Measurements from ENCODE around the gene WDR90. TPM values are rescaled to one million over a fixed set of nuclear protein-coding genes. Genes with fewer than 3 reads are reported as not detected.

Gene WDR90
- total and polyA plus RNA-seq, 2 experiments from 2014 or later, result 8.2 to 16.5 TPM

GRCh38 chr16:633336-634050, 15.7 kb upstream of the WDR90 start:
- DNase-seq, result no peak
- WGBS, 2 experiments (ENCODE audit: low coverage in 1 of 2, low lambda C conversion rate in 2 of 2, missing lambda C conversion rate in 2 of 2), result 97% methylated on average over 68 to 69 of the region's 74 CpGs
- 0 out of 2 replicates have a peak, but pooled peaks cover 6% of the 10 kb centered on the region for H3K4me1 ChIP-seq (ENCODE audit: insufficient read depth)
- no peaks in the 10 kb centered on the region for H3K9me2 ChIP-seq (ENCODE audit: insufficient read depth)
- TF ChIP-seq EZH2 (IDR thresholded peaks at IDR 0.05; ENCODE audit: insufficient read depth, poor library complexity, severe bottlenecking) (no peak), EZH2phosphoT487 (IDR thresholded peaks at IDR 0.05; ENCODE audit: insufficient read depth, low read depth) (no peak)
- H4K20me1 ChIP-seq (ENCODE audit: insufficient read depth), result no peaks in the 10 kb centered on the region
- H3K4me2 ChIP-seq (ENCODE audit: unreplicated experiment), result no peak overlapping the region
- no peak overlapping the region for H3K4me3 ChIP-seq
- no peak overlapping the region for H3K9ac ChIP-seq
- H3K36me3 ChIP-seq (ENCODE audit: low read depth), result no peaks in the 10 kb centered on the region
- H2AFZ ChIP-seq, result no peak overlapping the region
- H3K27ac ChIP-seq, result no peak overlapping the region
- no peaks in the 10 kb centered on the region for H3F3A ChIP-seq (ENCODE audit: insufficient read depth)
- H3K9me3 ChIP-seq (ENCODE audit: low read depth), result no peaks in the 10 kb centered on the region
- H3K79me2 ChIP-seq (ENCODE audit: insufficient read depth), result peaks cover 14% of the 10 kb centered on the region
- no peaks in the 10 kb centered on the region for H3K27me3 ChIP-seq (replicated peaks; ENCODE audit: insufficient read depth)
- in situ Hi-C loops (cut with MboI), result no loop called here

- 92 to 95% methylated on average over 19 to 22 of the region's 22 CpGs for WGBS, 2 experiments (ENCODE audit: low coverage in 1 of 2, low lambda C conversion rate in 2 of 2, missing lambda C conversion rate in 2 of 2)
- DNase-seq, result no peak
- Histone ChIP-seq H3K79me2 (ENCODE audit: insufficient read depth) (peaks cover 14% of the 10 kb centered on the region), H3K4me1 (ENCODE audit: insufficient read depth) (0 out of 2 replicates have a peak, but pooled peaks cover 6% of the 10 kb centered on the region), H3K9ac (no peak overlapping the region), H3K27ac (no peak overlapping the region), H2AFZ (no peak overlapping the region), H3F3A (ENCODE audit: insufficient read depth) (peaks cover 4% of the 10 kb centered on the region), H3K36me3 (ENCODE audit: low read depth) (no peaks in the 10 kb centered on the region), H3K4me2 (ENCODE audit: unreplicated experiment) (no peak overlapping the region), H3K9me3 (ENCODE audit: low read depth) (no peaks in the 10 kb centered on the region), H3K9me2 (ENCODE audit: insufficient read depth) (no peaks in the 10 kb centered on the region), H3K4me3 (no peak overlapping the region), H3K27me3 (replicated peaks; ENCODE audit: insufficient read depth) (no peaks in the 10 kb centered on the region), H4K20me1 (ENCODE audit: insufficient read depth) (no peaks in the 10 kb centered on the region)
- TF ChIP-seq EZH2 (IDR thresholded peaks at IDR 0.05; ENCODE audit: insufficient read depth, poor library complexity, severe bottlenecking), result no peak
- TF ChIP-seq EZH2phosphoT487 (IDR thresholded peaks at IDR 0.05; ENCODE audit: insufficient read depth, low read depth), result no peak
- in situ Hi-C loops (cut with MboI), result no loop called here
Observed at GRCh38 chr16:634051-634670, 15.0 kb upstream of the WDR90 start.

GRCh38 chr16:634996-635395, 14.2 kb upstream of the WDR90 start:
- Histone ChIP-seq H3K27me3 (replicated peaks; ENCODE audit: insufficient read depth) (no peaks in the 10 kb centered on the region), H3K9ac (peak overlapping the region; percentile 80)

GRCh38 chr16:635573-636205, 13.5 kb upstream of the WDR90 start:
- no peaks in the 10 kb centered on the region for H3K9me2 ChIP-seq (ENCODE audit: insufficient read depth)
- TF ChIP-seq EZH2 (IDR thresholded peaks at IDR 0.05; ENCODE audit: insufficient read depth, poor library complexity, severe bottlenecking) (no peak), EZH2phosphoT487 (IDR thresholded peaks at IDR 0.05; ENCODE audit: insufficient read depth, low read depth) (no peak)
- peak overlapping the region; percentile 80 for H3K9ac ChIP-seq
- peak overlapping the region; percentile 85 for H3K27ac ChIP-seq
- H3K4me2 ChIP-seq (ENCODE audit: unreplicated experiment), result peak overlapping the region; percentile 87
- peaks cover 9% of the 10 kb centered on the region for H3F3A ChIP-seq (ENCODE audit: insufficient read depth)
- no peaks in the 10 kb centered on the region for H4K20me1 ChIP-seq (ENCODE audit: insufficient read depth)
- peak overlapping the region; percentile 56 for H2AFZ ChIP-seq
- WGBS, 2 experiments (ENCODE audit: low coverage in 1 of 2, low lambda C conversion rate in 2 of 2, missing lambda C conversion rate in 2 of 2), result 1 to 3% methylated on average over 35 to 39 of the region's 55 CpGs
- peak; percentile 43 for DNase-seq
- no peaks in the 10 kb centered on the region for H3K36me3 ChIP-seq (ENCODE audit: low read depth)
- H3K4me3 ChIP-seq, result peak overlapping the region; percentile 90
- in situ Hi-C loops (cut with MboI), result no loop called here
- no peaks in the 10 kb centered on the region for H3K9me3 ChIP-seq (ENCODE audit: low read depth)
- H3K4me1 ChIP-seq (ENCODE audit: insufficient read depth), result 0 out of 2 replicates have a peak, but pooled peaks cover 6% of the 10 kb centered on the region
- H3K27me3 ChIP-seq (replicated peaks; ENCODE audit: insufficient read depth), result no peaks in the 10 kb centered on the region
- peaks cover 14% of the 10 kb centered on the region for H3K79me2 ChIP-seq (ENCODE audit: insufficient read depth)

More at GRCh38 chr16:634996-635395, 14.2 kb upstream of the WDR90 start:
- Histone ChIP-seq H3F3A (ENCODE audit: insufficient read depth) (peaks cover 9% of the 10 kb centered on the region), H3K4me1 (ENCODE audit: insufficient read depth) (0 out of 2 replicates have a peak, but pooled peaks cover 6% of the 10 kb centered on the region), H3K9me3 (ENCODE audit: low read depth) (no peaks in the 10 kb centered on the region), H2AFZ (no peak overlapping the region), H3K4me3 (peak overlapping the region; percentile 90), H3K27ac (no peak overlapping the region), H4K20me1 (ENCODE audit: insufficient read depth) (no peaks in the 10 kb centered on the region), H3K79me2 (ENCODE audit: insufficient read depth) (peaks cover 14% of the 10 kb centered on the region), H3K4me2 (ENCODE audit: unreplicated experiment) (peak overlapping the region; percentile 87), H3K9me2 (ENCODE audit: insufficient read depth) (no peaks in the 10 kb centered on the region), H3K36me3 (ENCODE audit: low read depth) (no peaks in the 10 kb centered on the region)
- WGBS, 2 experiments (ENCODE audit: low coverage in 1 of 2, low lambda C conversion rate in 2 of 2, missing lambda C conversion rate in 2 of 2), result 75 to 78% methylated on average over 5 to 7 of the region's 7 CpGs
- TF ChIP-seq EZH2 (IDR thresholded peaks at IDR 0.05; ENCODE audit: insufficient read depth, poor library complexity, severe bottlenecking), result no peak
- TF ChIP-seq EZH2phosphoT487 (IDR thresholded peaks at IDR 0.05; ENCODE audit: insufficient read depth, low read depth), result no peak
- no peak for DNase-seq
- in situ Hi-C loops (cut with MboI), result no loop called here

All from GM23248 (cell line).